Type B pancreatic cell (in vitro differentiated cells): ENCODE measurements around the gene SPATA31E1. TPM values are rescaled to one million over a fixed set of nuclear protein-coding genes. Genes with fewer than 3 reads are reported as not detected.

Experiments used
- DNase-seq: peaks from one replicate; pipeline ENCODE4 v3.0.0; 2021; ENCODE audit warnings: mixed read lengths; ENCODE audit not compliant: unreplicated experiment; ENCODE audit errors: extremely low spot score
- H3K27ac Mint-ChIP-seq: 2 replicates; pipeline ENCODE4 v1.8.0; 2021; ENCODE audit warnings: mild to moderate bottlenecking, mixed read lengths
- H3K27me3 Mint-ChIP-seq: 2 replicates; pipeline ENCODE4 v1.8.0; 2021; ENCODE audit warnings: mixed read lengths
- H3K36me3 Mint-ChIP-seq: 2 replicates; pipeline ENCODE4 v1.8.0; 2021; ENCODE audit warnings: mixed read lengths
- H3K4me1 Mint-ChIP-seq: one replicate; pipeline ENCODE4 v1.8.0; 2021; ENCODE audit warnings: mixed read lengths; ENCODE audit not compliant: unreplicated experiment
- H3K4me3 Mint-ChIP-seq: 2 replicates; pipeline ENCODE4 v1.8.0; 2021; ENCODE audit warnings: mild to moderate bottlenecking, mixed read lengths
- H3K9me3 Mint-ChIP-seq: 2 replicates; pipeline ENCODE4 v1.8.0; 2021; ENCODE audit warnings: mixed read lengths
- total RNA-seq: library from RNA; stranded (reverse); gene quantifications from 2 replicates; pipeline ENCODE4 v1.2.1, GENCODE V29; 2021; ENCODE audit warnings: low replicate concordance
- TF ChIP-seq, protein P1 (sequence below): fragments of 200-600 bp; sonication (generic); conservative IDR thresholded peaks from 2 replicates; pipeline ENCODE4 v1.5.0; 2021; ENCODE audit warnings: antibody characterized with exemption, mild to moderate bottlenecking

Gene SPATA31E1
- total RNA-seq, 1 donor from 2014 or later = not detected

- Mint-ChIP-seq H3K9me3 (no peaks in the 10 kb centered on the region), H3K4me1 (peaks cover 10% of the 10 kb centered on the region), H3K4me3 (no peak overlapping the region), H3K27me3 (no peaks in the 10 kb centered on the region), H3K27ac (no peak overlapping the region), H3K36me3 (no peaks in the 10 kb centered on the region)
- TF ChIP-seq, protein P1, sequence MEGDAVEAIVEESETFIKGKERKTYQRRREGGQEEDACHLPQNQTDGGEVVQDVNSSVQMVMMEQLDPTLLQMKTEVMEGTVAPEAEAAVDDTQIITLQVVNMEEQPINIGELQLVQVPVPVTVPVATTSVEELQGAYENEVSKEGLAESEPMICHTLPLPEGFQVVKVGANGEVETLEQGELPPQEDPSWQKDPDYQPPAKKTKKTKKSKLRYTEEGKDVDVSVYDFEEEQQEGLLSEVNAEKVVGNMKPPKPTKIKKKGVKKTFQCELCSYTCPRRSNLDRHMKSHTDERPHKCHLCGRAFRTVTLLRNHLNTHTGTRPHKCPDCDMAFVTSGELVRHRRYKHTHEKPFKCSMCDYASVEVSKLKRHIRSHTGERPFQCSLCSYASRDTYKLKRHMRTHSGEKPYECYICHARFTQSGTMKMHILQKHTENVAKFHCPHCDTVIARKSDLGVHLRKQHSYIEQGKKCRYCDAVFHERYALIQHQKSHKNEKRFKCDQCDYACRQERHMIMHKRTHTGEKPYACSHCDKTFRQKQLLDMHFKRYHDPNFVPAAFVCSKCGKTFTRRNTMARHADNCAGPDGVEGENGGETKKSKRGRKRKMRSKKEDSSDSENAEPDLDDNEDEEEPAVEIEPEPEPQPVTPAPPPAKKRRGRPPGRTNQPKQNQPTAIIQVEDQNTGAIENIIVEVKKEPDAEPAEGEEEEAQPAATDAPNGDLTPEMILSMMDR = no peak
- no peak for DNase-seq
Observed at GRCh38 chr9:87853302-87853701, 29.4 kb upstream of the SPATA31E1 start.

- peaks cover 10% of the 10 kb centered on the region for H3K4me1 Mint-ChIP-seq
- no peak overlapping the region for H3K27ac Mint-ChIP-seq
- TF ChIP-seq, protein P1 = no peak
- DNase-seq = no peak
- H3K9me3 Mint-ChIP-seq = no peaks in the 10 kb centered on the region
- no peaks in the 10 kb centered on the region for H3K36me3 Mint-ChIP-seq
- no peaks in the 10 kb centered on the region for H3K27me3 Mint-ChIP-seq
- H3K4me3 Mint-ChIP-seq = no peak overlapping the region
Observed at GRCh38 chr9:87853876-87854579, 28.6 kb upstream of the SPATA31E1 start.

GRCh38 chr9:87854580-87854955 is 28.1 kb upstream of the SPATA31E1 start:
- no peaks in the 10 kb centered on the region for H3K36me3 Mint-ChIP-seq
- H3K27ac Mint-ChIP-seq = no peak overlapping the region
- no peak overlapping the region for H3K4me3 Mint-ChIP-seq
- no peaks in the 10 kb centered on the region for H3K27me3 Mint-ChIP-seq
- H3K4me1 Mint-ChIP-seq = peaks cover 10% of the 10 kb centered on the region
- H3K9me3 Mint-ChIP-seq = no peaks in the 10 kb centered on the region
- DNase-seq = no peak
- TF ChIP-seq, protein P1 = no peak

DNA sequence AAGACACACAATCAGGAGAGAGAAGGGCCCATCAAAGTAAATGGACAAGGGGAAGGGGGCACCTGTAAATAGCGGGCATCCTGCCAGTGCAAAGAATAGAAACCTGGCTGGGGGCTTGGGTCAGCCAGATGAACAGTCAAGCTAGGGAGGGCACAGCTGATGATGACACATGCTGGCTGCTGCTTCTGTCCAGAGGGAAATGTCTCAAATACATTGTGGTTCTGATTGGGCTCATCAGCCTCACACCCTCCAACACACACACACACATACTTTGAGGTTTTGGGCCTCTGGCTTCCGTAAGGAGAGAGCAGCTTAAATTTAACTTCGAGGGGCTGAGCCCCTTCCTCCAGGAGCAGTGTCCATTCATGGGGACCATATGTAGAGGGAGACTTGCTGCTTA is 27.6 kb upstream of the SPATA31E1 start:
- no peaks in the 10 kb centered on the region for H3K27me3 Mint-ChIP-seq

GRCh38 chr9:87857141-87857947 is 25.3 kb upstream of the SPATA31E1 start:
- Mint-ChIP-seq H3K27me3 (no peaks in the 10 kb centered on the region), H3K27ac (no peak overlapping the region), H3K36me3 (no peaks in the 10 kb centered on the region), H3K4me3 (no peak overlapping the region), H3K9me3 (peaks cover 11% of the 10 kb centered on the region), H3K4me1 (peaks cover 10% of the 10 kb centered on the region)
- TF ChIP-seq, protein P1 = no peak
- DNase-seq = no peak

More for the DNA sequence above, 27.6 kb upstream of the SPATA31E1 start:
- H3K4me3 Mint-ChIP-seq = no peak overlapping the region
- TF ChIP-seq, protein P1 = no peak
- H3K27ac Mint-ChIP-seq = no peak overlapping the region
- DNase-seq = no peak
- no peaks in the 10 kb centered on the region for H3K36me3 Mint-ChIP-seq
- H3K9me3 Mint-ChIP-seq = peaks cover under 1% of the 10 kb centered on the region
- peaks cover 10% of the 10 kb centered on the region for H3K4me1 Mint-ChIP-seq
